HCT116 (cell line): ENCODE data around the gene MRPL50. TPM values are rescaled to one million over a fixed set of nuclear protein-coding genes. Genes with fewer than 3 reads are reported as not detected.

ENCODE experiments used
- ATAC-seq: fragments of 200-7000 bp; cut with Tn5 transposase; 2 replicates; pipeline ENCODE4 v1.9.1; 2020; ENCODE audit warnings: mild to moderate bottlenecking, moderate library complexity
- BruUV-seq: library from RNA; stranded (reverse); fragments of 400-500 nt; replicated peaks from 2 replicates; lab custom pipeline; 2021; lab: Mats Ljungman, UMichigan
- CTCF ChIA-PET: fragments of 300-600 bp; sonication (Branson Sonifier 250); formaldehyde crosslinking; loops from one replicate; lab custom pipeline; 2021; ENCODE audit warnings: antibody characterized with exemption; lab: Charles Lee
- POLR2A ChIA-PET: fragments of 300-600, 350-600 bp; sonication (Branson Sonifier 250); formaldehyde crosslinking; loops from one replicate; lab custom pipeline; 2021; ENCODE audit warnings: antibody characterized with exemption; lab: Charles Lee
- RAD21 ChIA-PET, 2 experiments: fragments of 300-600 bp; sonication (Branson Sonifier 250); formaldehyde crosslinking; loops; one replicate each; lab custom pipeline; 2023; ENCODE audit warnings: low total read pairs in 2 of 2; ENCODE audit not compliant: uncharacterized antibody in 2 of 2, unreplicated experiment in 2 of 2, low non-redundant PET in 1 of 2; lab: Charles Lee
- DNase-seq: peaks from one replicate; pipeline ENCODE4 v3.0.0-alpha.2; 2010; ENCODE audit warnings: low read depth, low spot score
- H2AFZ ChIP-seq: fragments of 200-600 bp; shearing (Covaris generic), sonication (generic); 2 replicates; pipeline ENCODE4 v1.6.1; 2017; ENCODE audit warnings: low read depth, mixed run types, mixed read lengths, antibody characterized with exemption, low read length; ENCODE audit not compliant: poor library complexity, severe bottlenecking
- H3K27ac ChIP-seq: 2 replicates; pipeline ENCODE4 v1.5.1; 2012; ENCODE audit warnings: low read depth, low read length
- H3K27me3 ChIP-seq: fragments of 200-600 bp; sonication (generic); 2 replicates; pipeline ENCODE4 v1.6.1; 2016; ENCODE audit warnings: mixed run types, low read length, mixed read lengths; ENCODE audit not compliant: insufficient read depth
- H3K36me3 ChIP-seq, 2 experiments: fragments of 200-500 bp in 1 of 2; fragments of 200-600 bp in 1 of 2; sonication (Bioruptor generic) in 1 of 2; sonication (generic) in 1 of 2; 2 replicates each; pipeline versions ENCODE4 v1.5.1 to v1.6.1; 2014 to 2016; ENCODE audit warnings: low read length in 2 of 2, inconsistent platforms in 1 of 2, mixed read lengths in 1 of 2, mixed run types in 1 of 2; ENCODE audit not compliant: insufficient read depth in 2 of 2, control insufficient read depth in 1 of 2
- H3K4me1 ChIP-seq, 2 experiments: fragments of 200-600 bp in 1 of 2; sonication (generic) in 1 of 2; 2 replicates each; pipeline versions ENCODE4 v1.5.1 to v1.6.1; 2012 to 2017; ENCODE audit warnings: low read length in 2 of 2, inconsistent platforms in 1 of 2, mild to moderate bottlenecking in 1 of 2, mixed read lengths in 1 of 2, mixed run types in 1 of 2, moderate library complexity in 1 of 2; ENCODE audit not compliant: insufficient read depth in 2 of 2, control insufficient read depth in 1 of 2
- H3K4me2 ChIP-seq: fragments of 200-600 bp; sonication (generic); 2 replicates; pipeline ENCODE4 v1.6.1; 2017; ENCODE audit warnings: mixed run types, low read length, mixed read lengths
- H3K4me3 ChIP-seq, 2 experiments: fragments of 200-600 bp in 1 of 2; sonication (generic) in 1 of 2; replicated peaks in 1 of 2; 2 replicates each; pipeline ENCODE4 v1.5.1; 2011 to 2016; ENCODE audit warnings: low read length in 2 of 2, control low read depth in 1 of 2, low read depth in 1 of 2, mild to moderate bottlenecking in 1 of 2, mixed read lengths in 1 of 2, mixed run types in 1 of 2
- H3K79me2 ChIP-seq: fragments of 200-600 bp; sonication (generic); 2 replicates; pipeline ENCODE4 v1.6.1; 2017; ENCODE audit warnings: mild to moderate bottlenecking, mixed run types, low read length, moderate library complexity, mixed read lengths; ENCODE audit not compliant: insufficient read depth
- H3K9ac ChIP-seq: fragments of 200-600 bp; sonication (generic); 2 replicates; pipeline ENCODE4 v1.6.1; 2016; ENCODE audit warnings: low read length, mixed read lengths
- H3K9me2 ChIP-seq: fragments of 200-600 bp; sonication (generic), shearing (Covaris generic); 2 replicates; pipeline ENCODE4 v1.6.1; 2017; ENCODE audit warnings: mixed run types, mild to moderate bottlenecking, moderate library complexity; ENCODE audit not compliant: insufficient read depth
- H3K9me3 ChIP-seq, 2 experiments: fragments of 200-500 bp in 1 of 2; fragments of 200-600 bp in 1 of 2; sonication (Bioruptor generic) in 1 of 2; sonication (generic) in 1 of 2; 2 replicates each; pipeline ENCODE4 v1.6.1; 2014 to 2017; ENCODE audit warnings: low read length in 2 of 2, mixed read lengths in 2 of 2, inconsistent platforms in 1 of 2, low read depth in 1 of 2, mild to moderate bottlenecking in 1 of 2, mixed run types in 1 of 2, moderate library complexity in 1 of 2; ENCODE audit not compliant: control insufficient read depth in 1 of 2, insufficient read depth in 1 of 2
- H4K20me1 ChIP-seq: fragments of 200-600 bp; sonication (generic), shearing (Covaris generic); 2 replicates; pipeline ENCODE4 v1.6.1; 2017; ENCODE audit warnings: mixed run types, mild to moderate bottlenecking, moderate library complexity; ENCODE audit not compliant: insufficient read depth
- ATF3 ChIP-seq: IDR thresholded peaks from 2 replicates; pipeline ENCODE4 v1.6.1; 2012
- CEBPB ChIP-seq: IDR thresholded peaks from 2 replicates; pipeline ENCODE4 v1.6.1; 2012; ENCODE audit warnings: low read depth
- ELF1 ChIP-seq: IDR thresholded peaks from 2 replicates; pipeline ENCODE4 v1.6.1; 2012; ENCODE audit warnings: low read depth, borderline replicate concordance
- FOSL1 ChIP-seq: IDR thresholded peaks from 2 replicates; pipeline ENCODE4 v1.6.1; 2012; ENCODE audit warnings: low read depth
- JUND ChIP-seq: IDR thresholded peaks from 2 replicates; pipeline ENCODE4 v1.6.1; 2012
- MAX ChIP-seq: IDR thresholded peaks from 2 replicates; pipeline ENCODE4 v1.6.1; 2012
- POLR2A ChIP-seq: IDR thresholded peaks from 2 replicates; pipeline ENCODE4 v1.7.0; 2011; ENCODE audit warnings: borderline replicate concordance; ENCODE audit not compliant: insufficient read depth, insufficient read length; ENCODE audit errors: extremely low read depth
- TCF7L2 ChIP-seq: IDR thresholded peaks from 2 replicates; pipeline ENCODE4 v1.7.0; 2011; ENCODE audit warnings: borderline replicate concordance, inconsistent platforms; ENCODE audit not compliant: insufficient read depth, insufficient read length; ENCODE audit errors: extremely low read depth
- YY1 ChIP-seq: IDR thresholded peaks from 2 replicates; pipeline ENCODE4 v1.6.1; 2011; ENCODE audit warnings: low read length, low read depth, moderate library complexity, mild to moderate bottlenecking; ENCODE audit not compliant: insufficient replicate concordance; ENCODE audit errors: extremely low read depth
- ZFX ChIP-seq: fragments of 450-650 bp; IDR thresholded peaks from 2 replicates; pipeline ENCODE4 v1.6.1; 2017
- intact Hi-C: fragments of 100-400 bp; cut with micrococcal nuclease; formaldehyde crosslinking; loops from 2 replicates; pipeline ENCODE4 v1.10.0; 2022
- total RNA-seq: library from RNA; stranded (reverse); gene quantifications from one replicate; pipeline ENCODE4 v1.2.1, GENCODE V29; 2021; ENCODE audit not compliant: unreplicated experiment
- TF ChIP-seq, protein P1 (sequence below): IDR thresholded peaks from 2 replicates; pipeline ENCODE4 v1.6.1; 2012; ENCODE audit warnings: low read depth

The MRPL50 gene
- total RNA-seq, 1 experiment from 2014 or later, result 14.6 TPM

- CTCF ChIA-PET, result no interaction called here
- TF ChIP-seq FOSL1 (no peak), ELF1 (no peak), ATF3 (no peak), MAX (no peak), YY1 (no peak), ZFX (no peak), TCF7L2 (no peak), CEBPB (no peak), JUND (no peak), POLR2A (no peak)
- TF ChIP-seq, protein P1, sequence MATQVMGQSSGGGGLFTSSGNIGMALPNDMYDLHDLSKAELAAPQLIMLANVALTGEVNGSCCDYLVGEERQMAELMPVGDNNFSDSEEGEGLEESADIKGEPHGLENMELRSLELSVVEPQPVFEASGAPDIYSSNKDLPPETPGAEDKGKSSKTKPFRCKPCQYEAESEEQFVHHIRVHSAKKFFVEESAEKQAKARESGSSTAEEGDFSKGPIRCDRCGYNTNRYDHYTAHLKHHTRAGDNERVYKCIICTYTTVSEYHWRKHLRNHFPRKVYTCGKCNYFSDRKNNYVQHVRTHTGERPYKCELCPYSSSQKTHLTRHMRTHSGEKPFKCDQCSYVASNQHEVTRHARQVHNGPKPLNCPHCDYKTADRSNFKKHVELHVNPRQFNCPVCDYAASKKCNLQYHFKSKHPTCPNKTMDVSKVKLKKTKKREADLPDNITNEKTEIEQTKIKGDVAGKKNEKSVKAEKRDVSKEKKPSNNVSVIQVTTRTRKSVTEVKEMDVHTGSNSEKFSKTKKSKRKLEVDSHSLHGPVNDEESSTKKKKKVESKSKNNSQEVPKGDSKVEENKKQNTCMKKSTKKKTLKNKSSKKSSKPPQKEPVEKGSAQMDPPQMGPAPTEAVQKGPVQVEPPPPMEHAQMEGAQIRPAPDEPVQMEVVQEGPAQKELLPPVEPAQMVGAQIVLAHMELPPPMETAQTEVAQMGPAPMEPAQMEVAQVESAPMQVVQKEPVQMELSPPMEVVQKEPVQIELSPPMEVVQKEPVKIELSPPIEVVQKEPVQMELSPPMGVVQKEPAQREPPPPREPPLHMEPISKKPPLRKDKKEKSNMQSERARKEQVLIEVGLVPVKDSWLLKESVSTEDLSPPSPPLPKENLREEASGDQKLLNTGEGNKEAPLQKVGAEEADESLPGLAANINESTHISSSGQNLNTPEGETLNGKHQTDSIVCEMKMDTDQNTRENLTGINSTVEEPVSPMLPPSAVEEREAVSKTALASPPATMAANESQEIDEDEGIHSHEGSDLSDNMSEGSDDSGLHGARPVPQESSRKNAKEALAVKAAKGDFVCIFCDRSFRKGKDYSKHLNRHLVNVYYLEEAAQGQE, result no peak
- DNase-seq (no peak), ATAC-seq (no peak)
- RAD21 ChIA-PET, result no interaction called here
- H3K27me3 ChIP-seq, result no peaks in the 10 kb centered on the region
- peaks cover 16% of the 10 kb centered on the region; the same call in 1 of the 2 replicates for H4K20me1 ChIP-seq
- intact Hi-C loops, result loop anchor here (5.0 kb wide), 2 partner anchors 138 to 792 kb away; partner anchors contain the start of gene RNF20
- H2AFZ ChIP-seq, result no peak overlapping the region
- H3K4me3 ChIP-seq, result no peak overlapping the region
- no TSS peak for BruUV-seq
- H3K9me3 ChIP-seq, result no peaks in the 10 kb centered on the region
- no peaks in the 10 kb centered on the region for H3K9me2 ChIP-seq
- H3K9ac ChIP-seq, result no peak overlapping the region
- peaks cover under 1 to 8% of the 10 kb centered on the region in 2 experiments; a peak in 3 of 4 replicates for H3K4me1 ChIP-seq
- POLR2A ChIA-PET, result no interaction called here
- H3K4me2 ChIP-seq, result no peak overlapping the region
- peaks cover 90% of the 10 kb centered on the region for H3K79me2 ChIP-seq
- peaks cover 8 to 26% of the 10 kb centered on the region in 2 experiments; a peak in 3 of 4 replicates for H3K36me3 ChIP-seq
- H3K27ac ChIP-seq, result no peak overlapping the region
Measured at GRCh38 chr9:101394687-101395086, 3.7 kb downstream of the MRPL50 start.
